GM10248 (cell line): ENCODE data around the gene ALOX12.

Source experiments
- CTCF ChIA-PET: fragments of 300-600 bp; sonication (Branson Sonifier 250); formaldehyde crosslinking; extraction: SDS; loops from one replicate; lab custom pipeline; 2021; ENCODE audit warnings: antibody characterized with exemption; lab: Yijun Ruan, JAX
- POLR2A ChIA-PET: fragments of 350-650 bp; sonication (Branson Sonifier 250); formaldehyde crosslinking; extraction: SDS; loops from one replicate; lab custom pipeline; 2020; ENCODE audit warnings: antibody characterized with exemption; lab: Yijun Ruan, JAX
- DNase-seq: peaks from one replicate; pipeline ENCODE4 v3.0.0; 2012; ENCODE audit errors: extremely low spot score
- CTCF ChIP-seq: IDR thresholded peaks from 2 replicates; pipeline ENCODE4 v1.5.1; 2012; ENCODE audit warnings: mild to moderate bottlenecking, low read depth; ENCODE audit errors: extremely low read depth, missing control alignments, control extremely low read depth

ALOX12 gene

GRCh38 chr17:7005716-7006115, 9.9 kb downstream of the ALOX12 start:
- POLR2A ChIA-PET: interaction anchor here (0.5 to 1.2 kb wide), 3 partner anchors 57 to 277 kb away, joined by 3 to 5 read pairs (median 4); no protein-coding TSS in a partner anchor
- CTCF ChIA-PET: interaction anchor here (1.2 to 10.6 kb wide), 6 partner anchors 12 to 162 kb away, joined by 3 to 193 read pairs (median 64); partner anchors contain the start of gene BCL6B
- DNase-seq: no peak
- no peak for TF ChIP-seq CTCF

GRCh38 chr17:7007143-7007542, 11.3 kb downstream of the ALOX12 start:
- ChIA-PET POLR2A (no interaction called here), CTCF (interaction anchor here (1.2 to 10.6 kb wide), 6 partner anchors 13 to 164 kb away, joined by 3 to 193 read pairs (median 64); partner anchors contain the start of gene BCL6B)

GRCh38 chr17:7010523-7010922, 14.7 kb downstream of the ALOX12 start:
- ChIA-PET CTCF (interaction anchor here (1.1 to 4.7 kb wide), 4 partner anchors 11 to 100 kb away, joined by 4 to 29 read pairs (median 6); no protein-coding TSS in a partner anchor), POLR2A (interaction anchor here (0.6 kb wide), 1 partner anchor 135 kb away, joined by 3 read pairs; no protein-coding TSS in a partner anchor)
- no peak for TF ChIP-seq CTCF
- no peak for DNase-seq

More at GRCh38 chr17:7007143-7007542, 11.3 kb downstream of the ALOX12 start:
- no peak for TF ChIP-seq CTCF
- no peak for DNase-seq

GRCh38 chr17:7011415-7011814, 15.6 kb downstream of the ALOX12 start:
- DNase-seq: no peak
- ChIA-PET CTCF (interaction anchor here (1.8 to 4.7 kb wide), 3 partner anchors 10 to 101 kb away, joined by 6 to 29 read pairs (median 7); no protein-coding TSS in a partner anchor), POLR2A (interaction anchor here (0.6 kb wide), 1 partner anchor 134 kb away, joined by 3 read pairs; no protein-coding TSS in a partner anchor)
- TF ChIP-seq CTCF: no peak

GRCh38 chr17:7011942-7012254, 16.0 kb downstream of the ALOX12 start:
- CTCF ChIA-PET: interaction anchor here (1.1 to 4.7 kb wide), 4 partner anchors 9 to 101 kb away, joined by 3 to 29 read pairs (median 6); no protein-coding TSS in a partner anchor

More at GRCh38 chr17:7011942-7012254, 16.0 kb downstream of the ALOX12 start:
- TF ChIP-seq CTCF: no peak
- POLR2A ChIA-PET: interaction anchor here (0.5 kb wide), 1 partner anchor 220 kb away, joined by 5 read pairs; no protein-coding TSS in a partner anchor
- no peak for DNase-seq
